GM08714 (cell line): ENCODE results near the gene NDUFB7.
"Not testable (repeated sequence)": the region's sequence is repeated elsewhere in the genome, so short reads cannot be mapped to it uniquely, and the experiment has no call there.

ENCODE experiments used
- H3K4me3 ChIP-seq: fragments of 200-500 bp; sonication (Bioruptor generic); 2 replicates; pipeline ENCODE4 v1.5.1; 2014; ENCODE audit warnings: mild to moderate bottlenecking, low read length, inconsistent platforms
- ZNF274 ChIP-seq: IDR thresholded peaks from 2 replicates; pipeline ENCODE4 v1.6.1; 2012; ENCODE audit warnings: mild to moderate bottlenecking, low read depth, low read length

Gene NDUFB7

DNA sequence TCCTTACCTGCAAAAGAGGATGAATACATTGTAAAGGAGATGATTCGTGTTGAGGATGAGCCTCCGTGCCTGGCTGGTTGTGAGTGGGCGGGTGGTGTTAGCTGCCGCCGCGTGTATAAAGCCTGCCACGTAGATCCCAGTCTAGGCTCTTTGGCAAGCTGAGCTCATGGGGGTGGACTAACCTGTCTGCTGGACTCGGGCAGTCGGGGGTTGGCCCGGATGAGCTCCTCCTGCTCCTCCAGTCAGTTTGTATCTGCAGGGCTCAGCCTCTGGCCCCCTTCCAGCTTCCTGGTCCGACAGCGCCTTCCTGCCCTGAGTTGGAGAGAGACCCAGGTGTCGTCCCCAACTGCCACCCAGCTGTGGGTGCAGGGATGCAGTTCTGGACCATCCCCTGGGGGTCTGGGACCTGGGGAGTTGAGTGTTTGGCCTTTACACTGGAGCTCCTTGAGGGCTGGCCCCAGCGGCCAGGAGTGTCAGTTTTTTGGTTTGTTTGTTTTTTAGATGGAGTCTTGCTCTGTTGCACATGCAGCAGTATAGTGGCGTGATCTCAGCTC, 21.6 kb downstream of the NDUFB7 start:
- no peak overlapping the region for H3K4me3 ChIP-seq
- no peak for TF ChIP-seq ZNF274

DNA sequence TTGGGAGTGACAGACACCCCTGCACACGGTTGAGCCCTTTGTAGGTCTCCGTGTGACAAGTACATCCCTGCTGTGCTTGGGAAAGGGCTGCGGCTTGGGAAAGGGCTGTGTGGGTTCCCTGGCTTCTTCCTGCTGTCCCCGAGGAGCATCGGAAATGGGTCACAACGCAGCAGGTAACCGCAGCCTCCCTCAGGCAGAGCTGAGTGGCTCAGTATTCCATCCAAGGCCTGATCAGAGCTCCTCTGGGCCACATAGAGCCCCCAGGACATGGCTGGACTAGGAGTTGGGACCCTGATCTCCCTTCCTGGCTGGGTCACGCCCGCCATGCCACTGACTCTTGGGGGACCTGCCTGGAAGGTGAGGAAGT, 26.2 kb downstream of the NDUFB7 start:
- no peak for TF ChIP-seq ZNF274
- H3K4me3 ChIP-seq, result no peak overlapping the region

DNA sequence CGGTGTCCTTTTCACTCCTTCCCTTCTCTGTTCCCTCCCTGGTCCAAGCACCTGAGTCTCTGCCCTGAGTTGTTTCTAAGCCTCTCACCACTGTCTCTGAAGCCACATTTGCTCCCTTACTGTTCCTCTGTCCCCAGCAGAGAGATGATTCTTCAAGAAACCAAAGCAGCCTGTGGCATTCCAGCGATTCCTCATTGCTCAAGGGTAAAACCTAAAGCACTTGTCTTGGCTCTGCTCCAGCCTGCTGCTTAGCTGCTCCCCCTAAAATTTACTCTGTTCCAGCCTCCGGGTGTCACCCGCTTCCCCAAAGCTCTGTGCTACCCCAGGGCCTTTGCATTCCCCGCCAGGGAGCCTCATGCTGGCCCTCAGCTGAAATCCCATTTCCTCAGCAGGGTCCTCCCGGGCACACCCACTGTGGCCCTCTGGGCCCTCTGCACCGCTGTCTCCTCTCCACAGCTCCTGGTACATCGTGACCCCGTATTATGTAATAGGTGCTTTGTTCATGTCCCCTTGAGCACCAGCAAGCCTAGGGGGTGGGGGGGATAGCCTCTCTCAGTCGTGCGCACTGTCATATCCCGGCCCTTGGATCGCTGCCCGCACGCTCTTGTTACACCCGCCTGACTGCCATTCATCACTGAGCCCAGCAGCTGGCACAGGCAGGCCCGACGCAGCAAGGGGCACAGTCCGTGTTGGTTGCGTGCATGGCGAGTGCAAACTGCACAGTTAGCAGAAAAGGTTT, 26.7 kb downstream of the NDUFB7 start:
- no peak for TF ChIP-seq ZNF274
- no peak overlapping the region for H3K4me3 ChIP-seq

DNA sequence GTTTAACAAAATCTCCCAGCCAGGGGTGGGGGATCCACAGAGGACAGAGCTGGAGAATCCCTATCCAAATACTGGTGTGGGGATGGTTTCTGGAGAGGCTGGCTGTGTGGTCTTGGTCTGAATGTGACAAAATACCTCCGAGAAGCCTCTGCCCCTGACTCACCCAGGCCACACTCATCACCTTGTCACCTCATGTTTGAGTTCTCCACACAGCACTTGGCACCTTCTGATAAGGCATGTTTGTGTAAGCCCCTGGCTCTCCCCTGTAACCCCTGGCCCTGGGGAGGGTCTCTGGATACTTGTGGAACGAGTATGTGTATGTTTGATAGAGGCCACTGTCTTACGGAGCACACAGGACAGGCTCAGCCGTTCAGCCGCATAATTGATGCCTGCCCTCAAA, 27.8 kb downstream of the NDUFB7 start:
- TF ChIP-seq ZNF274, result no peak
- H3K4me3 ChIP-seq, result no peak overlapping the region

GRCh38 chr19:14542711-14543328, 29.0 kb downstream of the NDUFB7 start:
- TF ChIP-seq ZNF274, result no peak
- H3K4me3 ChIP-seq, result no peak overlapping the region

- H3K4me3 ChIP-seq, result not testable (repeated sequence)
Measured at GRCh38 chr19:14541979-14542378, 29.9 kb downstream of the NDUFB7 start.

GRCh38 chr19:14540741-14541525, 30.9 kb downstream of the NDUFB7 start:
- TF ChIP-seq ZNF274, result no peak
- no peak overlapping the region for H3K4me3 ChIP-seq

DNA sequence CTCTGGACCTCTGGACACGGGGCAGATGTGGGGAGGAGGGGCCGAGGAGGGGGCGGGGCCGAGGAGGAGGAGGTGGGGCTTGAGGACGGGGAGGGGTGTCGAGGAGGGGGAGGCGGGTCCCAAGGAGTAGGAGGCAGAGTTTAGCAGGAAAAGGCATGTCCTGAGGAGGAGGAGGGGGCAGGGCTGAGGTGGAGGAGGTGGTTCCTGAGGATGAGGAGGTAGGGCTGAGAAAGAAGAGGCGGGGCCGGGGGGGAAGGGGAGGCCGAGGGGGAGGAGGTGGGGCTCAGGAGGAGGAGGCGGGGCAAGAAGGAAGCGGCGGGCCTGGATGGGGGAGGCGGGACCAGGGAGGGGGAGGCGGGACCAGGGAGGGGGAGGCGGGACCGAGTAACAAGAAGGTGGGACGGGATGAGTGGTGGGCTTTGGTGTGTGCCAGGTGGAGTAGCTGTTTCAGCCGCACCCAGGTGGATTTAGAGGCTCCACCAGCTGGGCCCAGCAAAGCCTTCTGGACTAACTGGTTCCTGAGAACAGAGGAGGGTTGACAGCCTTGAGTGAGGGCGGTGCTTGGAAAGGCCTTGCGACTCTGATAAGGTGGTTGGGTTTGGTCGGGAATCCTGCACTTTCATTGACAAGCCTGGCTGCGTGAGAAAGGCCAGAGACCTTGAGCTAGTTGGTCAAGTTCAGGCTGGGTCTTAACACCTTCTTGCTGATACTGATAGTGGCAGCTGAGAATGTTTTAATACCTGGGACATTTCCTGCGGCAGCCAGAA, 34.8 kb downstream of the NDUFB7 start:
- TF ChIP-seq ZNF274, result no peak
- H3K4me3 ChIP-seq, result no peak overlapping the region

- H3K4me3 ChIP-seq, result no peak overlapping the region
- no peak for TF ChIP-seq ZNF274
Measured at GRCh38 chr19:14533450-14533849, 38.4 kb downstream of the NDUFB7 start.

DNA sequence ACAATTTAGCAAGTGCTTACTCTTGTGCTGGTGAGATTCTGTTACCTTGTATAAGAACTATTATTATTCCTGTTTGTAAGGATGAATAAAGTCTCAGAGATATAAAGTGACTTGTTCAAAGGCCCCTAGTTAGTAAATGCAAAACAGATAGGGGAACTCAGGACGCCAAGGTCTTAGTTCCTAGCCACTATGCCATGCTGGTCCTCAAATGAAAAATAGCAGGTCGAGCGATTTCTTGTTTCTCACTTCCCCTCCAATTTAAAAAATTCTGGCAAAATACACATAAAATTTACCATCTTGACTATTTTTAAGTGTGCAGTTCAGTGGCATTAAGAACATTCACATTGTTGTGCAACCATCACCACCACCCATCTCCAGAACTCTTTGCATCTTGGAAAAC, 41.4 kb downstream of the NDUFB7 start:
- H3K4me3 ChIP-seq, result no peak overlapping the region; the same call in 1 of the 2 replicates
- no peak for TF ChIP-seq ZNF274

DNA sequence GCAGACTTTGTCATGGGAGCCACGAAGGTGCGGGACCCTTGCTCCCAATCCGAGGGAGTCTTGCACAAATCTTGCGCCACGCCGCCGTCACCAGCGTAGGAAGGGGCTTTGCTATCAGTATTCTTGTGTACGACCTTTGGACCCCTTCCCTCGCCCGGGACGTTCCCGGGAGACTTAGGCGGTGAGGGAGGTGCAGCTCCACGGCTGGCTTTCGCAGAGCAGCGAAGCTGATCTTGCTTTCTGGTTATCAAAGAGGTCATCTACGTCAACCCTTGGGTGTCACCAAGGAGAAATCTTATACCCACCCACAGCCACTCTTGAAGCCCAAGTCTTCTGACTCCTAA, 41.9 kb downstream of the NDUFB7 start:
- TF ChIP-seq ZNF274, result no peak
- H3K4me3 ChIP-seq, result peak overlapping the region; percentile 78

- H3K4me3 ChIP-seq, result peak within 1 kb of the TSS; percentile 79
- TF ChIP-seq ZNF274, result no peak
Measured at GRCh38 chr19:14529254-14530004, 42.4 kb downstream of the NDUFB7 start, which contains the start of gene TECR. TECR (plus strand) TSS chr19:14529594; CDS start chr19:14529697, 103 bp downstream.
